Left kidney (tissue), 2 donors: ENCODE results near the gene TANC2. TPM values are rescaled to one million over a fixed set of nuclear protein-coding genes. Genes with fewer than 3 reads are reported as not detected.

Experiments used
- DNase-seq: peaks from one replicate; pipeline ENCODE4 v3.0.0-alpha.2; 2013
- polyA plus RNA-seq: library from polyadenylated mRNA; unstranded; fragments of 120-200 nt; gene quantifications from one replicate; pipeline ENCODE4 v1.2.1, GENCODE V29; 2013; ENCODE audit not compliant: insufficient read length

TANC2 gene
- polyA plus RNA-seq, 1 donor, result 32.0 TPM

DNA sequence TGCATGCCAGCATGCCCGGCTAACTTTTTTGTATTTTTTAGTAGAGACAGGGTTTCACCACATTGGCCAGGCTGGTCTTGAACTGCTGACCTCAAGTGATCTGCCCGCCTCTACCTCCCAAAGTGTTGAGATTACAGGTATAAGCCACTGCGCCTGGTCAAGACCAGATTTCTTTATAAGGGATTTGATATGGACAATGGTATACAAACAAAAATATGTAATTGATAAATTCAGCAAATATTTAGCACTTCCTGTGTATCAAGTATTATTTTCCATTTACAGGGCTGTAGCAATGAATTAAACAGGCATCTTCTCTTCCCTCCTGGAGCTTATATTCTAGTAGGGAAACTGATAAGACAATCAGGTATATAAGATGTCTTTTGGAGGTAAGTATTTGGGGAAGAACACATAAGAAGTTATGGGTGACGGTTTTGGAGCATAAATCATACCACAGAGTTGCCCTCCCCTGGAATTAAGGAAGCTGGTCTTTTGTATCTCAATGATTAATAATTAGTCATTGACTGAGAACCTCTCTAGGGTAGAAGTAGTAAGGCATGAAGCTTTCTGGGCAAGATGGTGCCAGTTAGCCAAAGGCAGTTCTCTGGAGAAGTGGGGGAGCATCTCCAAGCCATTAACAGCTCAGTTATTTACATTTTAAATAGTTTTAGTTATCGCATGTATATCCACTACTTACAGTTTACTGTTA, 35.8 kb downstream of the TANC2 start:
- DNase-seq, result no peak

DNA sequence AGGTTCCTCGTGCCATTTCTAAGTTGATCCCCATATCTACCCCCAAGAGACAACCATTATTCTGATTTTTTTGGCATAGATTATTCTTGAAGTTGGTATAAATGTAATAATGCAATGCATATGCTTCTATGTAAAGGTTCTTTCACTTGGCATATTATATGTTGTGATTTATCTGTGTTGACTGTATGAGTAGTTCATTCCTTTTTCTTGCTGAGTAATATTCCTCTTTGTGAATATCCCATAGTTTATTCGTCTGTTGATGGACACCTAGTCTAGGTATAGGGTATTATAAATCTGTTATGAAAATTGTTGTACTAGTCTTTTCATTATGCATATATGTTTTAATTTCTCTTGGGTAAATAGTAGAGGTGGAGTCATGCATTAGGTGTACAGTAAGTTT, 36.6 kb downstream of the TANC2 start:
- DNase-seq, result no peak

DNA sequence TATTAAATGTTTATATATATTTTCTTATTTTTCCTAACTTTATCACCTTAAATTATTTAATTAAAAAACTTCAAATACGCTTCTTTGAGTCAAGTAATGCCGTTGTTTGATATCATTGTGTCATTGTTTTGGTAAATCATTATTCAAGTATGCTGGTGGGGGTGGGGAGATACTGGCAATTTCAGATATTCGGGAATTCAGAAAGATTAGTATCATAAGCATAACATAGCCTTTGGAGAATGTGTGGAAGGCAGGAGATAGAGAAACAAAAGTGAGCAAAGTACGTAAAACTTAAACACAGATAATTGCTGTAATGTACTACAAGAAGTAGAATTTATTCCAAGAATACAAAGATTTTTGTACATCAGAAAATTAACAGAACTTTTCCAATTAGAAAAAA, 49.8 kb downstream of the TANC2 start:
- DNase-seq, result no peak

Other genes starting within 250 kb of the TANC2 start
- 1.00 TPM for gene MARCHF10, start 157.9 kb upstream of the TANC2 start, polyA plus RNA-seq